Inflammatory macrophage (primary cell): ENCODE results near the gene GAD2.
A peak's percentile ranks its signal among the peaks of the same experiment; 100 is the strongest.

ENCODE experiments used
- DNase-seq, 2 donors: peaks; one replicate each; pipeline ENCODE4 v3.0.0-alpha.2; 2020 to 2022

The GAD2 gene

GRCh38 chr10:26225322-26225721 is 8.7 kb downstream of the GAD2 start:
- DNase-seq: no peak

GRCh38 chr10:26227786-26228185 is 11.2 kb downstream of the GAD2 start:
- DNase-seq: no peak

- DNase-seq: no peak
These were observed 15.6 kb downstream of the GAD2 start for GRCh38 chr10:26232174-26232573.

GRCh38 chr10:26235761-26236160 is 19.2 kb downstream of the GAD2 start:
- DNase-seq: no peak

- DNase-seq: no peak
These were observed 21.8 kb downstream of the GAD2 start for GRCh38 chr10:26238378-26238777.

- DNase-seq: no peak
These were observed 26.3 kb downstream of the GAD2 start for GRCh38 chr10:26242706-26243350.

GRCh38 chr10:26243351-26243720 is 26.8 kb downstream of the GAD2 start:
- DNase-seq: no peak

GRCh38 chr10:26249681-26250080 is 33.1 kb downstream of the GAD2 start:
- DNase-seq: no peak

- DNase-seq: no peak
These were observed 35.4 kb downstream of the GAD2 start for GRCh38 chr10:26251925-26252324.

GRCh38 chr10:26254616-26255015 is 38.0 kb downstream of the GAD2 start:
- no peak for DNase-seq

GRCh38 chr10:26259341-26259740 is 42.8 kb downstream of the GAD2 start:
- DNase-seq: no peak

GRCh38 chr10:26269754-26270153 is 53.2 kb downstream of the GAD2 start:
- peak; percentile 4 to 13 for DNase-seq

GRCh38 chr10:26274391-26274790 is 57.8 kb downstream of the GAD2 start:
- DNase-seq: no peak

- no peak for DNase-seq
These were observed 61.7 kb downstream of the GAD2 start for GRCh38 chr10:26278295-26278694.

GRCh38 chr10:26290236-26290635 is 73.7 kb downstream of the GAD2 start:
- DNase-seq: no peak

- DNase-seq: no peak
These were observed 75.3 kb downstream of the GAD2 start for GRCh38 chr10:26291721-26292480.

GRCh38 chr10:26296360-26296759 is 79.8 kb downstream of the GAD2 start:
- no peak for DNase-seq

GRCh38 chr10:26300001-26300400 is 83.4 kb downstream of the GAD2 start:
- no peak for DNase-seq

- no peak for DNase-seq
These were observed 86.8 kb downstream of the GAD2 start for GRCh38 chr10:26303366-26303765.

- DNase-seq: no peak
These were observed 93.8 kb downstream of the GAD2 start for GRCh38 chr10:26310361-26310760.

GRCh38 chr10:26311383-26311940 is 94.9 kb downstream of the GAD2 start:
- DNase-seq: no peak

GRCh38 chr10:26314265-26315013 is 97.9 kb downstream of the GAD2 start:
- DNase-seq: no peak

GRCh38 chr10:26318672-26319071 is 102.1 kb downstream of the GAD2 start:
- no peak for DNase-seq
